CMK (cell line): ENCODE results near the gene TAS2R39.
"Not testable (repeated sequence)": the region's sequence is repeated elsewhere in the genome, so short reads cannot be mapped to it uniquely, and the experiment has no call there.

Experiments used
- DNase-seq: peaks from one replicate; pipeline ENCODE4 v3.0.0-alpha.2; 2010; ENCODE audit warnings: low read depth

The TAS2R39 gene

DNA sequence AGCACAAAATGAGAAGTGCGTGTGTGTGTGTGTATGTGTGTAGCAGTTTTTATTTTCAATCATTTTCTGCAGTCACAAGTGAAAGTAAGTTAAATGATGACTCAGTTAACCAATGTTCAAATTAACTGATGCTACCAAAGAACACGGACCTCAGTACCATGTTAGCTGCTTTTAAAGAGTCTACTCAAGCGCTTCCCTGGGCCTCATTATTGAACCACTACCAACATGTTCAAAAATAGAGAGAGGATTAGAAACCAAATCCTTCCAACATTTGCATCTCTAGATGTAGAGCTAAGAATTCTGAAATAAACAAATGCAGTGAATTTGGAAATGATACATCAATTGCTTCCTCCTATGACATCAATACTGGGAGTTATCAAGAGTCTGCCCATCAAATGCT lies at the start of gene TAS2R39:
Gene TAS2R39 (plus strand): TSS at position 396 of the 400 bp plus-strand sequence. CDS start 0 bp downstream, at position 396.
- no peak for DNase-seq

GRCh38 chr7:143147070-143147469 lies 36.1 kb upstream of the TAS2R39 start:
- no peak for DNase-seq

GRCh38 chr7:143148050-143148449 lies 35.2 kb upstream of the TAS2R39 start:
- DNase-seq, result no peak

GRCh38 chr7:143148651-143149050 lies 34.6 kb upstream of the TAS2R39 start:
- DNase-seq, result no peak

DNA sequence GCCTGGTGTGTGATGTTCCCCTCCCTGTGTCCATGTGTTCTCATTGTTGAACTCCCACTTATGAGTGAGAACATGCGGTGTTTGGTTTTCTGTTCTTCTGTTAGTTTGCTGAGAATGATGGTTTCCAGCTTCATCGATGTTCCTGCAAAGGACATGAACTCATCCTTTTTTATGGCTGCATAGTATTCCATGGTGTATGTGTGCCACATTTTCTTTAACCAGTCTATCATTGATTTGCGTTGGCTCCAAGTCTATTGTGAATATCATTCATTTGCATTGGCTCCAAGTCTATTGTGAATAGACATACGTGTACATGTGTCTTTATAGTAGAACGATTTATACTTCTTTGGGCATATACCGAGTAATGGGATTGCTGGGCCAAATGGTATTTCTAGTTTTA lies 32.5 kb upstream of the TAS2R39 start:
- DNase-seq, result not testable (repeated sequence)

DNA sequence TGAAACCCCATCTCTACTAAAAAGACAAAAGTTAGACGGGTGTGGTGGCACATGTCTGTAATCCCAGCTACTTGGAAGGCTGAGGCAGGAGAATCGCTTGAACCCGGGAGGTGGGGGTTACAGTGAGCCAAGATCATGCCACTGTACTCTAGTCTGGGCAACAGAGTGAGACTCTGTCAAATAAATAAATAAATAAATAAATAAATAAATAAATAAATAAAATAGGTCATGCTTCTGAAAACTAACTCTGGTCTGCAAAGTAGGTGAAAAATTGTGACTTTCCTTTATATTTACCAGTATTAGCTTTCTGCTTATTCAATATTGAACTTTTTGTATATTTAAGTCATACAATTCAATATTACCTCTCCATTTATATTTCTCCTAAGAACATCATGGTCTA lies 24.6 kb upstream of the TAS2R39 start:
- DNase-seq, result not testable (repeated sequence)

DNA sequence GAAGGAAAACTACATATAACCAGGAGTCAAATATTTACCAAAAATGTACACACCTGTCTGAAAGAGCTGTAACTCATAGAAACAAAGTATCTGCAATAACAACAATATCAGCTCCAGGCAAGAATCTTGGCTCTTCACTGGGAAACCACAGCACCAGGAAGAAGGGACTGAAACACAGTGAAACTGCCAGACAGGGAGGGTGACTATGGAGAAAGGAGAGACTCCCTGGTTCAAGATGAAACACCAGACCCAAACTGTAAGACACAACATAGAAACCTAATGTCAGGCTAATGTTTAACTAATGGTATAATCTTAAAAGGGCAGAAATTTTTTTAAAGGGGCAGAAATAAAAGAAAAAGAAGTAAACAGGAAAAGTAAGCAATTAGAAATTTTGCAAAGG lies 11.5 kb upstream of the TAS2R39 start:
- no peak for DNase-seq

GRCh38 chr7:143172354-143172753 lies 10.9 kb upstream of the TAS2R39 start:
- DNase-seq, result no peak

DNA sequence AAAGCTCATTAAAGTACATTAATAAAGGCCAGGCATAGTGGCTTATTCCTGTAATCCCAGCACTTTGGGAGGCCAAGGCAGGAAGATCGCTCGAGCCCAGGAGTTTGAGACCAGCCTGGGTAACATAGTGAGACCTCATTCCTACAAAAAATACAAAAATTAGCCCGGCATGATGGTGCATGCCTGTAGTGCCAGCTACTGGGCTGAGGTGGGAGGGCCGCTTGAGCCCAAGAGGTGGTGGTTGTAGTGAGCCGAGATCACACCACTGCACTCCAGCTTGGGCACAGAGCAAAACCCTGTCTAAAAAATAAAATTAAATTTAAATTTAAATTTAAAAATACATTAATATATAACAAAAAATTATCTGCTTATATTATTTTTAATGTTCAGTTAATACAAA lies 7.1 kb upstream of the TAS2R39 start:
- DNase-seq, result no peak

DNA sequence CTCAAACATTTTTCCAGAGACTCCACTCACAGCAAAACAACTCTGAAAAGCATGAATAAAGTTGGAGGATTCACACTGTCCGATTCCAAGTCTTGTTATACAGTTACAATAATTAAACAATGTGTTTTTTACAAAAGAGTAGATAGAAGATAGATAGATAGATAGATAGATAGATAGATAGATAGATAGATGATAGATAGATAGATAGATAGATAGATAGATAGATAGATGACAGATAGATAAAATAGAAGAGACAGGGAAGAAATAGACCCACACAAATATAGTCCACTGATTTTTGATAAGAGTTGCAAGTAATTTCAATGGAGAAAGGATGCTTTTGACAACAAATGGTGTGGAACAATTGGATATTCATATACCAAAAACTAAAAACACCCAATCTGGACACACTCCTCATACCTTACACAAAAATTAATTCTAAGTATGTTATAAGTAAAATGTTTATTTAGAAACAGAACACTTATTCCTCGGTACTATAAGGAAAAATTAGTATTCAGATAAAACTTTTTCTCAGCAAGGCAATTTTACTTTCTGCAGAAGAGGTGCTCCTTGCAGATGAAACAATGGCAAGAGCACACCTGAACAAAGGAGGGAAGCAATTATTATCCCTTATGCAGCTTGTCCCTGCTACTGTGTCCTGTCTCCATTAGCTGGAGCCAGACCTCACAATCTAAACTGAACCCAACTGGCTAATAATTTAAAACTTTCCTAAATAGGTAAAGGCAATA lies 5.7 kb upstream of the TAS2R39 start:
- DNase-seq, result no peak

DNA sequence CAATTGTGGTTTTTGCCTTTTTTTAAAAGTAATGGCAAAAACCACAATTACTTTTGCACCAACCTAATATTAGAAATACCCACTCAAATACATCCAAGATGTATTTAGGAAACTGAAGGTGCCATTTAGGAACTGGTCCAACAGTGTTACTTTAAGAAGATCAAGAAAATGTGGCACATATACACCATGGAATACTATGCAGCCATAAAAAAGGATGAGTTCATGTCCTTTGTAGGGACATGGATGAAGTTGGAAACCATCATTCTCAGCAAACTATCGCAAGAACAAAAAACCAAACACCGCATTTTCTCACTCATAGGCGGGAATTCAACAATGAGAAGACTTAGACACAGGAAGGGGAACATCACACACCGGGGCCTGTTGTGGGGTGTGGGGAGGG lies 2.4 kb upstream of the TAS2R39 start:
- not testable (repeated sequence) for DNase-seq

DNA sequence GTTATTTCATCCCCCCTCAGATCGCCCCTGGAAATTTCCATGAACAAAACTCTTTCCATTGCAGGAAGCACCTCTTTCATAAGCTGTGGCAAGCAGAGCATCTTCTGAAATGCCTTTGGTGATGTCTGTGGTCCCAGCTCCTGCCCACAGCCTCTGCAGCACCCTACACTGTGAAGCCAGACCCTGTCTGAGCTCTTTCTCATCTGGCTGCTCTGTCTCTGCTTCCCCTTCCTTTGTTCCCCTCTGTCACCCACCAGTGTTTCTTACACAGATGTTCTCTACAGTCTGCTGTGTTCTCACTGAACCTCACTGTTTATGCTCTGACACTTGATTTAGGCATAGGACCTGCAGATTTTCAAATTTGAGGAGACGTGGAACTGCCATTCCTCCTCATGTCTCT lies 1.9 kb upstream of the TAS2R39 start:
- no peak for DNase-seq

DNA sequence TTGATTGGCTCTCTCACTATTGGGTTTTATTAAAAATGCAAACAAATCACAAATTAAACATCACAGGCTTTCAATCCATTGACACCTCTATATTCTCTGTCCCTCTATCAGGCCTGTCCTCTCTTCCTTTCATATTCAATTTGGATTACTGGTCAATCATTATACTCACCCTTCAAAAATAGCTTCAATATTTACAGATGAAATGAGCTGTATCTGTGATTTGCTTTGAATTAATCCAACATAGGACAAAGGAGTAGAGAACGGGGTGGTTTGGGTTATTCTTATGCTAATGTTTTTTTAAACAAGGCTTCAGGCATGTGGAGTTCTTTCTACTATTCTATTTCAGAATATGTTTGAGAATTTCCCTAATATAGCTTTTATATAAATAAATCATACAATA lies 2.3 kb downstream of the TAS2R39 start:
- DNase-seq, result no peak

GRCh38 chr7:143188994-143189393 lies 5.8 kb downstream of the TAS2R39 start:
- DNase-seq, result no peak

GRCh38 chr7:143193880-143194279 lies 10.7 kb downstream of the TAS2R39 start:
- no peak for DNase-seq

DNA sequence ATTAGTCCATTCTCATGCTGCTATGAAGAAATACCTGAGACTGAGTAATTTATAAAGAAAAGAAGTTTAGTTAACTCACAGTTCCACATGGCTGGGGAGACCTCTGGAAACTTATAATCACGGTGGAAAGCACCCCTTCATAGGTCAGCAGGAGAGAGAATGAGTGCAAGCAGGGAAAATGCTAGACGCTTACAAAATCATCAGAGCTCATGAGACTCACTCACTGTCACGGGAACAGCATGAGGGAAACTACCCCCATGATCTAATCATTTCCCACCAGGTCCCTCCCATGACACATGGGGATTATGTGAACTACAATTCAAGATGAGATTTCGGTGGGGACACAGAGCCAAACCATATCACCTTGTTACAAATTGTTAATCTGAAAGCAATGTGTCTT lies 15.8 kb downstream of the TAS2R39 start:
- DNase-seq, result no peak

DNA sequence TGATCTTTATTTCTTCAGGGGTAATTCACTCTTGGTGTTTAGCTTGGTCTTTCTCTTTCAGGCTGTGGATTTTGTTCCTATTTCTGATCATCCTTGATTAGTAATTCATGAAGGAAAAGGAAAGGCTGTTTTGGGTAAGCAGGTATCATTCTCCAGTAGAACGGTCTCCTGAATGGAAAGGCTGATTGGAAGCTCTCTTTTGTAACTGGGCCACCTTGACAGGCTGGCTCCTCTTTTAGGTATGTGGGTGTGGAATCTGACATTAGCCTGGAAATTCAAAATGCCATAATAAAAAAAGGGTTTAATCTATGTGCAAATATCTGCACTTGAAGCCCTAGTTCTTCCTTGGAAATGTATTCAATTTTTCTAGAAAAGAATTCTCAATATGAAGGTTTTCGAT lies 18.9 kb downstream of the TAS2R39 start:
- DNase-seq, result no peak

DNA sequence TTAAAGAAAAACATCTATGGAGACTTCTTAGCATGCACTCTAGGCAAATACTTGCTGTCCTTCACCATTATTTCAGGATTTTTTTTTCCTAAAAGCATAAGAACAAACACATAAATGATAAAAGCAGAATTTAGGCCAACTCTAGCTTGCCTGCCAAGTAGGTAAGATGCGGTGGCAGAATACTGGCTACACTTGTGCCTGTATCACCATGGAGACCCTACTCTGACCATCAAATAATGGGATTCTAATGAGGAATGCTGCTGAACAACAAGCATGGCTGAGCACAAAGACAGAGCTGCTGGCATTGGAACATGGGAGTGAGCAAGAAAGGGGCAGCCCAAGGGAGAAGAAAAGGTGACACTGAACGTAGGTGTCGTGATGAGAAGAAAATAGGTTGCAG lies 20.2 kb downstream of the TAS2R39 start:
- no peak for DNase-seq

GRCh38 chr7:143205560-143206293 lies 22.5 kb downstream of the TAS2R39 start:
- DNase-seq, result peak; percentile 33

DNA sequence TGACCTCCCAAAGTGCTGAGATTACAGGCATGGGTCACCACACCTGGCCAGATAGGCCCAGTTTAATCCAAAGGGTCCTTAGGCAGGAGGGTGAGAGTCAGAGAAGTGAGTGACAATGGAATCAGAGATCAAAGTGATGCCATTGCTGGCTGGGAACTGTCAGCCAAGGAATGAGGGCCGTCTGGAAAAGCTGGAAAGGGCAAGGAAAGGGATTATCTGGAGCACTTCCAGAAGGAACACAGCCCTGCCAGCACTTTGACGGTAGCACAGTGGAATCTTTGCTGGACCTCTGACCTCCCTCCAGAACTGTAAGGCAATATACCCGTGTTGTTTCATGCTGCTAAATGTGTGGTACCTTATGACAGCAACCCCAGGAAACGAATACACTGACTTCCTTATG lies 27.3 kb downstream of the TAS2R39 start:
- no peak for DNase-seq

DNA sequence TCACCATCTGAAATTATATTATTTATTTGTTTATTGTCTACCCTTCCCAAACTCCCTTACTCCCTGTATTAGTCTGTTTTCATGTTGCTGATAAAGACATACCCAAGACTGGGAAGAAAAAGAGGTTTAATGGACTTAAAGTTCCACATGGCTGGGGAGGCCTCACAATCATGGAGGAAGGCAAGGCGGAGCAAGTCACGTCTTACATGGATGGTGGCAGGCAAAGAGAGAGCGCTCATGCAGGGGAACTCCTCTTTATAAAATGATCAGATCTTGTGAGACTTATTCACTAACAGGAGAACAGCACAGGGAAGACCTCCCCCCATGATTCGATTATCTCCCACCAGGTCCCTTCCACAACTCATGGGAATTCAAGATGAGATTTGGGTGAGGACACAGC lies 30.3 kb downstream of the TAS2R39 start:
- DNase-seq, result not testable (repeated sequence)

GRCh38 chr7:143214789-143215679 lies 31.8 kb downstream of the TAS2R39 start:
- DNase-seq, result peak; percentile 43

DNA sequence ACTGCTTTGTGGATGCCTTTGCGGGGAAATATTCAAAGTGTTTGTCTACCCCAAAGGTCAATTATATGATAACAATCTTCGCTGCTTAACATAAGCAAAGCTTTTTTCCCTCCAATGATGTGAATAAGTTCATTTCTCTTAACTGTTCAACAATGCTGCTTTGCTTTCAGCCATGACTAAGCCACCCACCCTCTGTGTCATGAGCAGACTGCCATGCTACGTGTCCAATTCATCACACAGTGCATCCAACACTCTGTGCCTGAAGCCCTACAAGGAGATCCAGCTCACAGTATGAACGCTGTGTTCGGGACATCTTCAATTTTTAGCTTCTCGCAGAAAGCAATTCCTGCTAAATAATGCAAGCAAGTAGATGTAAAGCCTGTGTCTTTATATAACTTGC lies 32.9 kb downstream of the TAS2R39 start:
- DNase-seq, result no peak
